H9 (cell line): ENCODE data around the gene ICAM4. TPM values are rescaled to one million over a fixed set of nuclear protein-coding genes. Genes with fewer than 3 reads are reported as not detected.

Source experiments
- DNase-seq: peaks from one replicate; pipeline ENCODE4 v3.0.0-alpha.2; 2017
- H2AFZ ChIP-seq: one replicate; pipeline ENCODE4 v1.6.1; 2013; ENCODE audit warnings: mild to moderate bottlenecking, low read length, control low read depth, moderate library complexity
- H2AK5ac ChIP-seq: 2 replicates; pipeline ENCODE4 v1.6.1; 2013; ENCODE audit warnings: low read length, control low read depth, mixed read lengths; ENCODE audit not compliant: insufficient read length
- H2BK120ac ChIP-seq: one replicate; pipeline ENCODE4 v1.6.1; 2013; ENCODE audit warnings: low read depth, mild to moderate bottlenecking, low read length, control low read depth, inconsistent platforms; ENCODE audit not compliant: poor library complexity, severe bottlenecking
- H2BK12ac ChIP-seq: 2 replicates; pipeline ENCODE4 v1.6.1; 2013; ENCODE audit warnings: low read length, control low read depth, mixed read lengths, low read depth; ENCODE audit not compliant: insufficient read length
- H2BK15ac ChIP-seq: 2 replicates; pipeline ENCODE4 v1.6.1; 2013; ENCODE audit warnings: low read depth, low read length, control low read depth
- H2BK20ac ChIP-seq: one replicate; pipeline ENCODE4 v1.6.1; 2013; ENCODE audit warnings: low read depth, mild to moderate bottlenecking, low read length, control low read depth, inconsistent platforms; ENCODE audit not compliant: poor library complexity, severe bottlenecking
- H2BK5ac ChIP-seq: 2 replicates; pipeline ENCODE4 v1.6.1; 2013; ENCODE audit warnings: low read length, control low read depth, mixed read lengths; ENCODE audit not compliant: insufficient read length
- H3K14ac ChIP-seq: 2 replicates; pipeline ENCODE4 v1.6.1; 2013; ENCODE audit warnings: low read length, control low read depth; ENCODE audit not compliant: insufficient read depth
- H3K18ac ChIP-seq: 2 replicates; pipeline ENCODE4 v1.6.1; 2013; ENCODE audit warnings: low read depth, mild to moderate bottlenecking, mixed read lengths, low read length, control low read depth; ENCODE audit not compliant: insufficient read length
- H3K23ac ChIP-seq: 2 replicates; pipeline ENCODE4 v1.6.1; 2013; ENCODE audit warnings: low read length, control low read depth, mixed read lengths, low read depth; ENCODE audit not compliant: insufficient read length
- H3K23me2 ChIP-seq: 2 replicates; pipeline ENCODE4 v1.6.1; 2013; ENCODE audit warnings: low read depth, mild to moderate bottlenecking, mixed read lengths, low read length, control low read depth; ENCODE audit not compliant: insufficient read length, poor library complexity, severe bottlenecking
- H3K27ac ChIP-seq: 2 replicates; pipeline ENCODE4 v1.5.1; 2013; ENCODE audit warnings: low read length, control low read depth, mixed read lengths, low read depth; ENCODE audit not compliant: insufficient read length
- H3K27me3 ChIP-seq: 2 replicates; pipeline ENCODE4 v1.6.1; 2013; ENCODE audit warnings: low read length, control low read depth, inconsistent platforms; ENCODE audit not compliant: insufficient read depth
- H3K4ac ChIP-seq: 2 replicates; pipeline ENCODE4 v1.6.1; 2013; ENCODE audit warnings: low read depth, mild to moderate bottlenecking, control low read depth, inconsistent platforms, low read length, moderate library complexity
- H3K4me1 ChIP-seq: 2 replicates; pipeline ENCODE4 v1.6.1; 2013; ENCODE audit warnings: low read length, control low read depth, inconsistent platforms; ENCODE audit not compliant: insufficient read depth
- H3K4me2 ChIP-seq: 2 replicates; pipeline ENCODE4 v1.6.1; 2013; ENCODE audit warnings: low read length, control low read depth, mixed read lengths; ENCODE audit not compliant: insufficient read length, insufficient read depth
- H3K56ac ChIP-seq: 2 replicates; pipeline ENCODE4 v1.6.1; 2013; ENCODE audit warnings: low read depth, mild to moderate bottlenecking, mixed read lengths, low read length, control low read depth; ENCODE audit not compliant: insufficient read length
- H3K79me1 ChIP-seq: 2 replicates; pipeline ENCODE4 v1.6.1; 2013; ENCODE audit warnings: low read depth, mild to moderate bottlenecking, moderate library complexity, low read length, control low read depth, inconsistent platforms; ENCODE audit not compliant: insufficient read depth, poor library complexity, severe bottlenecking
- H3K79me2 ChIP-seq: 2 replicates; pipeline ENCODE4 v1.6.1; 2013; ENCODE audit warnings: low read length, control low read depth, inconsistent platforms; ENCODE audit not compliant: insufficient read depth
- H3K9ac ChIP-seq: 2 replicates; pipeline ENCODE4 v1.6.1; 2013; ENCODE audit warnings: low read length, control low read depth, mixed read lengths; ENCODE audit not compliant: insufficient read length; ENCODE audit errors: extremely low read depth
- H3K9me3 ChIP-seq: one replicate; pipeline ENCODE4 v1.6.1; 2013; ENCODE audit warnings: low read depth, low read length, inconsistent platforms; ENCODE audit not compliant: control insufficient read depth
- H3T11ph ChIP-seq: one replicate; pipeline ENCODE4 v1.6.1; 2013; ENCODE audit warnings: mild to moderate bottlenecking, low read length, control low read depth, inconsistent platforms
- H4K20me1 ChIP-seq: one replicate; pipeline ENCODE4 v1.6.1; 2013; ENCODE audit not compliant: control insufficient read depth, insufficient read length, insufficient read depth
- H4K5ac ChIP-seq: 2 replicates; pipeline ENCODE4 v1.6.1; 2013; ENCODE audit warnings: low read depth, mild to moderate bottlenecking, mixed read lengths, low read length, control low read depth; ENCODE audit not compliant: insufficient read length
- H4K8ac ChIP-seq: replicated peaks from 2 replicates; pipeline ENCODE4 v1.6.1; 2013; ENCODE audit warnings: low read length, control low read depth, mixed read lengths, low read depth; ENCODE audit not compliant: insufficient read length
- H4K91ac ChIP-seq: 2 replicates; pipeline ENCODE4 v1.6.1; 2013; ENCODE audit warnings: low read depth, mild to moderate bottlenecking, moderate library complexity, mixed read lengths, low read length, control low read depth; ENCODE audit not compliant: insufficient read length
- H3K27ac Mint-ChIP-seq, 3 experiments: 2 replicates in 2 of 3; 3 replicates in 1 of 3; pipeline ENCODE4 v1.8.0; 2020 to 2021; ENCODE audit warnings: mixed read lengths in 3 of 3, mild to moderate bottlenecking in 1 of 3, moderate library complexity in 1 of 3
- H3K27me3 Mint-ChIP-seq: 2 replicates; pipeline ENCODE4 v1.8.0; 2021; ENCODE audit warnings: low read depth, mild to moderate bottlenecking, moderate library complexity, mixed read lengths
- H3K36me3 Mint-ChIP-seq, 3 experiments: 2 replicates in 2 of 3; 3 replicates in 1 of 3; pipeline ENCODE4 v1.8.0; 2020 to 2021; ENCODE audit warnings: low read depth in 3 of 3, mixed read lengths in 3 of 3; ENCODE audit not compliant: insufficient read depth in 1 of 3
- H3K4me1 Mint-ChIP-seq, 2 experiments: 2 replicates each; pipeline ENCODE4 v1.8.0; 2020; ENCODE audit warnings: mixed read lengths in 2 of 2
- H3K4me3 Mint-ChIP-seq, 2 experiments: 2 replicates in 1 of 2; 3 replicates in 1 of 2; pipeline ENCODE4 v1.8.0; 2020 to 2021; ENCODE audit warnings: mild to moderate bottlenecking in 2 of 2, mixed read lengths in 2 of 2, moderate library complexity in 1 of 2
- H3K9me3 Mint-ChIP-seq, 2 experiments: 2 replicates in 1 of 2; 3 replicates in 1 of 2; pipeline ENCODE4 v1.8.0; 2020; ENCODE audit warnings: mild to moderate bottlenecking in 2 of 2, mixed read lengths in 2 of 2, moderate library complexity in 1 of 2
- WGBS: extraction: QIAGEN DNeasy Blood & Tissue Kit; methylation state at CpG from one replicate; pipeline ENCODE4 v1.1.7; 2013; ENCODE audit warnings: missing lambda C conversion rate, low lambda C conversion rate, mixed read lengths; ENCODE audit not compliant: insufficient read length; ENCODE audit errors: extremely low coverage; 5-methylcytosine and 5-hydroxymethylcytosine counted together
- total RNA-seq: library from RNA; stranded (reverse); gene quantifications from 2 replicates; pipeline ENCODE4 v1.2.1, GENCODE V29; 2021
- TF ChIP-seq, protein P1 (sequence below): fragments of 200-600 bp; sonication (generic); conservative IDR thresholded peaks from 3 replicates; pipeline ENCODE4 v1.8.0; 2021; ENCODE audit warnings: antibody characterized with exemption, mild to moderate bottlenecking

The ICAM4 gene
- total RNA-seq, 1 experiment from 2014 or later = 1.1 TPM

DNA sequence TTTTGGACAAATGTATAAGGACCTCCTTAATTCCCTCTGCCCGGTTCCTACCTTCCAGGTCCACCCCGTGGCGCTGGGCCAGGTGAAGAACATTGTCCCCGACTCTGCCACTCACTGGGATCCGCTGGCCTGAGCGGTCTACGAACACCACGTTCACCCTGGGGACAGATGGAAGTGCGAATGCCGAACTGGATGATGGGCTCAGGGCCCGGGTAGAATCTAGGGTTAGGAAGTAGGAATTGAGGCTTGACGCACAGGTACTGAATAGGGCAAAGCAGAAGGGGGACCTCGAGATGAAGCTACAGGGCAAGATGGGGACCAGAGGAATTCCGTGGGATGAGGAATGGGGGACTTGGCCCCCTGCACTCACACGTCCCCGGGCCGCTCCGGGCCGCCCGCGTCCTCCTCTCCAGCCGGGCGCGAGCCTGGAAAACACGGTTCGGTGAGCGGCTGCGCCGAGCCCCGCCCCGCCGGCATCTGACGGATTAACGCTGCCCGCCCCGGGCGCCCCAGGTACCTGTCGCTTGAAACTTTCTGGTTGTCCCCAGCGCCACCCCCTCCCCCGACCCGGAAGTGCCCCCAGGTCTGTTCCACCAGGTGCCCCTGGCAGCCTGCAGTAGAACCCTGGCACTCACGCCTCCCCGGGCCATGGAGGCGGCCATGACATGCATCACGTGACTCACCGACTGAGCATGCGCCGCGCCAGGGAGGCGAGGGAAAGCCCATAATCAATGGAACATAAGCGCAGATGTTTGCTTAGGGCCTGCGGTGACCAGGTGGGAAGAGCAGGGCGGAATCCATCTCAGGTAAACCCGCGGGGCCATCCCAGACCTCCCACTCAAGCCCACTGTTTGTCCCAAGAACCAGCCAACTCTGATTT is 28.8 kb downstream of the ICAM4 start, which contains the start of gene FDX2:
Gene FDX2, minus strand, starts transcription at position 681 of the 880 bp plus-strand sequence. Its CDS starts 19 bp downstream, at position 662.
- no peak within 1 kb of the TSS for H4K5ac ChIP-seq
- no peak within 1 kb of the TSS for H2BK15ac ChIP-seq
- H3K79me2 ChIP-seq = no peaks in the 10 kb centered on the region
- no peak within 1 kb of the TSS for H4K91ac ChIP-seq
- H2AFZ ChIP-seq = no peak within 1 kb of the TSS
- H2BK12ac ChIP-seq = no peak within 1 kb of the TSS
- no peaks in the 10 kb centered on the region for H3K79me1 ChIP-seq
- H3K4me1 Mint-ChIP-seq = peaks cover 11 to 14% of the 10 kb centered on the region in 2 experiments
- H3K27me3 ChIP-seq = no peaks in the 10 kb centered on the region
- H3K23me2 ChIP-seq = peaks cover 3% of the 10 kb centered on the region
- H3K4ac ChIP-seq = no peak within 1 kb of the TSS
- no peak within 1 kb of the TSS for H2BK120ac ChIP-seq
- H3T11ph ChIP-seq = no peak within 1 kb of the TSS
- no CpG with 5 or more reads among the region's 55 CpGs for WGBS
- H3K27ac ChIP-seq = no peak within 1 kb of the TSS
- no peak within 1 kb of the TSS for H2AK5ac ChIP-seq
- H3K9me3 ChIP-seq = no peaks in the 10 kb centered on the region
- peak within 1 kb of the TSS; percentile 79 to 94 (median 92) for H3K27ac Mint-ChIP-seq
- peak; percentile 93 for DNase-seq
- no peak within 1 kb of the TSS for H3K14ac ChIP-seq
- H3K4me3 Mint-ChIP-seq = peak within 1 kb of the TSS; percentile 87 to 93
- peak within 1 kb of the TSS; percentile 67 for H3K9ac ChIP-seq
- peaks cover 13 to 46% (median 26%) of the 10 kb centered on the region in 3 experiments for H3K36me3 Mint-ChIP-seq
- H2BK20ac ChIP-seq = no peak within 1 kb of the TSS
- H3K56ac ChIP-seq = no peak within 1 kb of the TSS
- H3K9me3 Mint-ChIP-seq = no peaks in the 10 kb centered on the region
- no peaks in the 10 kb centered on the region for H3K4me1 ChIP-seq
- H3K23ac ChIP-seq = no peak within 1 kb of the TSS
- TF ChIP-seq, protein P1, sequence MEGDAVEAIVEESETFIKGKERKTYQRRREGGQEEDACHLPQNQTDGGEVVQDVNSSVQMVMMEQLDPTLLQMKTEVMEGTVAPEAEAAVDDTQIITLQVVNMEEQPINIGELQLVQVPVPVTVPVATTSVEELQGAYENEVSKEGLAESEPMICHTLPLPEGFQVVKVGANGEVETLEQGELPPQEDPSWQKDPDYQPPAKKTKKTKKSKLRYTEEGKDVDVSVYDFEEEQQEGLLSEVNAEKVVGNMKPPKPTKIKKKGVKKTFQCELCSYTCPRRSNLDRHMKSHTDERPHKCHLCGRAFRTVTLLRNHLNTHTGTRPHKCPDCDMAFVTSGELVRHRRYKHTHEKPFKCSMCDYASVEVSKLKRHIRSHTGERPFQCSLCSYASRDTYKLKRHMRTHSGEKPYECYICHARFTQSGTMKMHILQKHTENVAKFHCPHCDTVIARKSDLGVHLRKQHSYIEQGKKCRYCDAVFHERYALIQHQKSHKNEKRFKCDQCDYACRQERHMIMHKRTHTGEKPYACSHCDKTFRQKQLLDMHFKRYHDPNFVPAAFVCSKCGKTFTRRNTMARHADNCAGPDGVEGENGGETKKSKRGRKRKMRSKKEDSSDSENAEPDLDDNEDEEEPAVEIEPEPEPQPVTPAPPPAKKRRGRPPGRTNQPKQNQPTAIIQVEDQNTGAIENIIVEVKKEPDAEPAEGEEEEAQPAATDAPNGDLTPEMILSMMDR = no peak
- H2BK5ac ChIP-seq = no peak within 1 kb of the TSS
- no peak within 1 kb of the TSS for H4K8ac ChIP-seq
- no peaks in the 10 kb centered on the region for H4K20me1 ChIP-seq
- H3K4me2 ChIP-seq = peak within 1 kb of the TSS; percentile 52
- H3K27me3 Mint-ChIP-seq = peaks cover 2% of the 10 kb centered on the region
- no peak within 1 kb of the TSS for H3K18ac ChIP-seq
